ENCODE results near the gene PCDHB12.
"Not testable (repeated sequence)": the region's sequence is repeated elsewhere in the genome, so short reads cannot be mapped to it uniquely, and the experiment has no call there.

PCDHB12 gene

DNA sequence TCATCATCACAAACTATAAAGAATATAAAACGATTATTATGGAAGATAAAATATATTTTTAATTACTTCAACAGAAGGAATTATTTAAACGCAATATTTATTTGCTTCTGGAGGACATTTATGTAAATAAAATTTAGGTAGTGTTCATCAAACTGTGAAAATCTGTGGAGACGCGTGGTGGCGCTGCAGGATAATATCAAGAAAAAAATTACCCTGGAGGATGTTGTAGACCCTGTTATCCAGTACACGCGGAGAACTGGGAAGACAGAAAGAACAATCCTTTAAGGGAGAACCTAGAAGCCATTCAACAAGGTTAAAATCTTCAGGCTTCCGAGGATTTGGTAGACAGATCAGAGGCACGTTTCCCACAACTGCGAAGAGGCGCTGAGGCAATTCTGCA, at the start of gene PCDHB12:
TSS of gene PCDHB12 (plus strand) at position 242 of the 400 bp plus-strand sequence. CDS start 189 bp downstream, outside the sequence.
- DNase-seq (ENCODE audit: low read depth) = no peak

DNA sequence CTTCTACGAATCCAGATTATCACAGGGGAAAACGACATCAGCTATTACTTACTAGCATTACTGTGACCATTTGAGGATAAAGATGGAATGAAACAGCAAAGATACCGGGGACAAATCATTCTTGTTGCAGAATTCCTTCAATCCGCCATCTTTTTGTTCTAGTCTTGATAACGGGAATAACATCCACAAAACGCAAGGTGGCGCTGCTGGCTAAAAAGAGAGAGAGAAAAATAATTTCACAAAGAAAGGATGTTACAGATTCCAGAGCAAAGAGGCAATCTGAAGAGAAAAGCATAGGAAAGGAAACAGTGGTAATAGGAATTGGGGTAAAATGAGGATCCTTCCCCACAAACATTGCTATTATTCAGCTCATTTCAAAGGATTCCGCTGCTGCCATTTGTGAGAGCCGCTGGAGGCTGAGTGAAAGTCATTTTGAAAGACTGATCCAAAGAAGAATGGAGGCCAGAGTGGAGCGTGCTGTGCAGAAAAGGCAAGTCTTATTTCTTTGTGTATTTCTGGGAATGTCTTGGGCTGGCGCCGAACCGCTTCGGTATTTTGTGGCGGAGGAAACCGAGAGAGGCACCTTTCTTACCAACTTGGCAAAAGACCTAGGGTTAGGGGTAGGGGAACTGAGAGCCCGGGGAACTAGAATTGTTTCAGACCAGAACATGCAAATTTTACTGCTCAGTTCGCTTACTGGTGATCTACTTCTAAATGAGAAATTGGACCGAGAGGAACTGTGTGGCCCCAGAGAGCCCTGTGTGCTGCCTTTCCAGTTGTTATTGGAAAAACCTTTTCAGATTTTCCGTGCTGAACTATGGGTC, 35.9 kb upstream of the PCDHB12 start, which contains the start of gene PCDHB7:
TSS of gene PCDHB7 (plus strand) at position 264 of the 824 bp plus-strand sequence. CDS start at position 456, 192 bp downstream.
- DNase-seq (ENCODE audit: low read depth) = no peak

DNA sequence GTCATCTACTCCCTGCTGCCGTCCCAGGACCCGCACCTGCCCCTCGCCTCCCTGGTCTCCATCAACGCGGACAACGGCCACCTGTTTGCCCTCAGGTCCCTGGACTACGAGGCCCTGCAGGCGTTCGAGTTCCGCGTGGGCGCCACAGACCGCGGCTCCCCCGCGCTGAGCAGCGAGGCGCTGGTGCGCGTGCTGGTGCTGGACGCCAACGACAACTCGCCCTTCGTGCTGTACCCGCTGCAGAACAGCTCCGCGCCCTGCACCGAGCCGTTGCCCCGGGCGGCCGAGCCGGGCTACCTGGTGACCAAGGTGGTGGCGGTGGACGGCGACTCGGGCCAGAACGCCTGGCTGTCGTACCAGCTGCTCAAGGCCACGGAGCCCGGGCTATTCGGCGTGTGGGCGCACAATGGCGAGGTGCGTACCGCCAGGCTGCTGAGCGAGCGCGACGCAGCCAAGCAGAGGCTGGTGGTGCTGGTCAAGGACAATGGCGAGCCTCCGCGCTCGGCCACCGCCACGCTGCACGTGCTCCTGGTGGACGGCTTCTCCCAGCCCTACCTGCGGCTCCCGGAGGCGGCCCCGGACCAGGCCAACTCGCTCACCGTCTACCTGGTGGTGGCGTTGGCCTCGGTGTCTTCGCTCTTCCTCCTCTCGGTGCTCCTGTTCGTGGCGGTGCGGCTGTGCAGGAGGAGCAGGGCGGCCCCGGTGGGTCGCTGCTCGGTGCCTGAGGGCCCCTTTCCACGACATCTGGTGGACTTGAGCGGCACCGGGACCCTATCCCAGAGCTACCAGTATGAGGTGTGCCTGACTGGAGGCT, 34.0 kb upstream of the PCDHB12 start:
- not testable (repeated sequence) for DNase-seq (ENCODE audit: low read depth)

DNA sequence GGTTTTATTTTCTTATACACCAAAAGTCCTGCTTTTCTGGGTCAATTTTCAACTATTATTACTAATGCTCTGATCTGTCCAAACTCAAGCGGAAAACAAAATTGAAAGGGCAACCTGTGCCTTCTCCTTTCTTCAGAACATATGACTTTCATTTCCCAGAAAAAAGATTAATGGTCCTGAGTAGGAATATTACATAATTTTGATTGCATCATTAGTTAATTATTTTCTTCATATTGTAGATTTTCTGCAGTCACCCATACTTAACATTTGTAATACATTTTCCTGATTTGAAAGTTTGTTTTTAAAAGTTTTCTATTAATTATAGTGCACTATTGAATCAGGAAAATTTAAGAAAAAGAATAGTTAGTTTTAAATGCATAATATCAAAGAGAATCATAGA, 32.6 kb upstream of the PCDHB12 start:
- DNase-seq (ENCODE audit: low read depth) = no peak

DNA sequence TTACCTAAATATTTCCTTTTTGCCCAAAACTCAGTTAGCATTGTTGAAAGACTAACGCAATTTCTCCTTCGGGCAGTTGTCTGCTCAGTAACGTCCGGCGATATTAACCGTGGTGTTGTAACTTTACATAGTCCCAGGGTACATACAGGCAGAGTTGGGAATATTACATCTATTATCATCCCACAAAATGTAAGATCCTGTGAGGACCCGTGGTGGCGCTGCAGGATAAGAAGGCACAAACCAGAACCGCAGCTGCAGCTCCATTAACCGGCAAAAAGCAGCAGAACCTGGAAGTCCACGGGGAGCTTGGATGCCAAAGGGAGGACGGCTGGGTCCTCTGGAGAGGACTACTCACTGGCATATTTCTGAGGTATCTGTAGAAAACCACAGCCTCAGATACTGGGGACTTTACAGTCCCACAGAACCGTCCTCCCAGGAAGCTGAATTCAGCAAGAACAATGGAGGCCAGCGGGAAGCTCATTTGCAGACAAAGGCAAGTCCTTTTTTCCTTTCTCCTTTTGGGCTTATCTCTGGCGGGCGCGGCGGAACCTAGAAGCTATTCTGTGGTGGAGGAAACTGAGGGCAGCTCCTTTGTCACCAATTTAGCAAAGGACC, 30.8 kb upstream of the PCDHB12 start, which contains the start of gene PCDHB8:
TSS of gene PCDHB8 (plus strand) at position 214 of the 615 bp plus-strand sequence. CDS start at position 459, 245 bp downstream.
- DNase-seq (ENCODE audit: low read depth) = not testable (repeated sequence)

DNA sequence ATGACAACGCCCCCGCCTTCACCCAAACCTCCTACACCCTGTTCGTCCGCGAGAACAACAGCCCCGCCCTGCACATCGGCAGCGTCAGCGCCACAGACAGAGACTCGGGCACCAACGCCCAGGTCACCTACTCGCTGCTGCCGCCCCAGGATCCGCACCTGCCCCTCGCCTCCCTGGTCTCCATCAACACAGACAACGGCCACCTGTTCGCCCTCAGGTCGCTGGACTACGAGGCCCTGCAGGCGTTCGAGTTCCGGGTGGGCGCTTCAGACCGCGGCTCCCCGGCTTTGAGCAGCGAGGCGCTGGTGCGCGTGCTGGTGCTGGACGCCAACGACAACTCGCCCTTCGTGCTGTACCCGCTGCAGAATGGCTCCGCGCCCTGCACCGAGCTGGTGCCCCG, 29.1 kb upstream of the PCDHB12 start:
- DNase-seq (ENCODE audit: low read depth) = not testable (repeated sequence)

DNA sequence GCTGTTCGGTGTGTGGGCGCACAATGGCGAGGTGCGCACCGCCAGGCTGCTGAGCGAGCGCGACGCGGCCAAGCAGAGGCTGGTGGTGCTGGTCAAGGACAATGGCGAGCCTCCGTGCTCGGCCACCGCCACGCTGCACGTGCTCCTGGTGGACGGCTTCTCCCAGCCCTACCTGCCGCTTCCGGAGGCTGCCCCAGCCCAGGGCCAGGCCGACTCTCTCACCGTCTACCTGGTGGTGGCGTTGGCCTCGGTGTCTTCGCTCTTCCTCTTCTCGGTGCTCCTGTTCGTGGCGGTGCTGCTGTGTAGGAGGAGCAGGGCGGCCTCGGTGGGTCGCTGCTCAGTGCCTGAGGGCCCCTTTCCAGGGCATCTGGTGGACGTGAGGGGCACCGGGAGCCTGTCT, 28.6 kb upstream of the PCDHB12 start:
- DNase-seq (ENCODE audit: low read depth) = not testable (repeated sequence)

DNA sequence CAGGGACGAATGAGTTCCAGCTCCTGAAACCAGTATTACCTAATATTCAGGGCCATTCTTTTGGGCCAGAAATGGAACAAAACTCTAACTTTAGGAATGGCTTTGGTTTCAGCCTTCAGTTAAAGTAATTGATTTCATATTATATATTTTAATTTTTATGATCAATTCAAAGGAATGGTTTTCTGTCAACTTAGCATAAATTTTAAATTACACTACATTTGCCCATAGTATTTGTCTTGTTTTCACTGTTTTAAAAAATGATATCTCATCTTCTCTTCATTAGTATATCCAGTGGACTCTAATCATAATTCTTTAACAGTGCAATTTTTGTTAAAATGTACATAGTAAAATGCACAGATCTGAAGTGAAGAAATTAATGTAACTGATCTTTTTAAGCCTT, 28.2 kb upstream of the PCDHB12 start:
- no peak for DNase-seq (ENCODE audit: low read depth)

DNA sequence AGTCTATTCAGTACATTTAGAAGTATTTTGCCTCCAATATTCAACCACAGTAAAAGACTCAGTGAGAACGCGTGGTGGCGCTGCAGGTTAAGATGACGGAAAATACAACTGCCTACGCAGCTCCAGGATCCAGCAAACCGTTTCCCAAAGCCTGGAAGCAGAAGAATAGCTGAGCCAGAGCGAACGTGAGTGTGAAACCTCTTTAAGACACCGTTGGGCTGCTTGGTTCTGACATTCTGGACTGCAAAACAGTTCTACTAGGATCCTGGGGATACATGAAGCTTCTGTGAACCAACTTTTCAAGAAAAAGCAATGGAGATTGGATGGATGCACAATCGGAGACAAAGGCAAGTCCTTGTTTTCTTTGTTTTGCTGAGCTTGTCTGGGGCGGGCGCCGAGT, 26.3 kb upstream of the PCDHB12 start, which contains the start of gene PCDHB16:
TSS of gene PCDHB16 (plus strand) at position 140 of the 400 bp plus-strand sequence. CDS start at position 313, 173 bp downstream.
- DNase-seq (ENCODE audit: low read depth) = no peak

DNA sequence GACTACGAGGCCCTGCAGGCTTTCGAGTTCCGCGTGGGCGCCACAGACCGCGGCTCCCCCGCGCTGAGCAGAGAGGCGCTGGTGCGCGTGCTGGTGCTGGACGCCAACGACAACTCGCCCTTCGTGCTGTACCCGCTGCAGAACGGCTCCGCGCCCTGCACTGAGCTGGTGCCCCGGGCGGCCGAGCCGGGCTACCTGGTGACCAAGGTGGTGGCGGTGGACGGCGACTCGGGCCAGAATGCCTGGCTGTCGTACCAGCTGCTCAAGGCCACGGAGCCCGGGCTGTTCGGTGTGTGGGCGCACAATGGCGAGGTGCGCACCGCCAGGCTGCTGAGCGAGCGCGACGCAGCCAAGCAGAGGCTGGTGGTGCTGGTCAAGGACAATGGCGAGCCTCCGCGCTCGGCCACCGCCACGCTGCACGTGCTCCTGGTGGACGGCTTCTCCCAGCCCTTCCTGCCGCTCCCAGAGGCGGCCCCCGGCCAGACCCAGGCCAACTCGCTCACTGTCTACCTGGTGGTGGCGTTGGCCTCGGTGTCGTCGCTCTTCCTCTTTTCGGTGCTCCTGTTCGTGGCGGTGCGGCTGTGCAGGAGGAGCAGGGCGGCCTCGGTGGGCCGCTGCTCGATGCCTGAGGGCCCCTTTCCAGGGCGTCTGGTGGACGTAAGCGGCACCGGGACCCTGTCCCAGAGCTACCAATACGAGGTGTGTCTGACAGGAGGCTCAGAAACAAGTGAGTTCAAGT, 24.2 kb upstream of the PCDHB12 start:
- DNase-seq (ENCODE audit: low read depth) = not testable (repeated sequence)

DNA sequence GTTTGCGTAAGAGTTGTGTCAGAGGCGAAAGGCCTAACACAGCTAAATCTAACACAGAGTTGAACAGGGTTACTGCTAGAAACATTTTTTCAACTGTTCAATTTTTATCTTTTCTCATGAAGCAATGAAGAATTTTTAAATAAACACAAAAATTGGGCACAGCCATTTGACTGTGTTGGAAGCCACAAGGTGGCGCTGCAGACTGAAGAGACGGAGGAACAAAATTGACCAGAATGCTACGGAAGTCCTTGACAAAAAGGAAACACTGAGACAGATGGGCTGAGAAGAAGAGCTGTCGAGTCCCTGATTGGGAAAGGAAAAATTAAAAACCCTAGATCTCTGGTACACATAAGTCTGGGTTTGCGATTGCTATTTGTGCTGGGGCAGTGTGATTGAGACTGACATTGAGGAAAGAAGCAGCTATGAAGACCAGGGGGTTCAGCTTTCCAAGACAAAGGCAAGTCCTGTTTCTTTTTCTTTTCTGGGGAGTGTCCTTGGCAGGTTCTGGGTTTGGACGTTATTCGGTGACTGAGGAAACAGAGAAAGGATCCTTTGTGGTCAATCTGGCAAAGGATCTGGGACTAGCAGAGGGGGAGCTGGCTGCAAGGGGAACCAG, 21.5 kb upstream of the PCDHB12 start, which contains the start of gene PCDHB9:
TSS of gene PCDHB9 (plus strand) at position 265 of the 616 bp plus-strand sequence. CDS start at position 423, 158 bp downstream.
- no peak for DNase-seq (ENCODE audit: low read depth)

DNA sequence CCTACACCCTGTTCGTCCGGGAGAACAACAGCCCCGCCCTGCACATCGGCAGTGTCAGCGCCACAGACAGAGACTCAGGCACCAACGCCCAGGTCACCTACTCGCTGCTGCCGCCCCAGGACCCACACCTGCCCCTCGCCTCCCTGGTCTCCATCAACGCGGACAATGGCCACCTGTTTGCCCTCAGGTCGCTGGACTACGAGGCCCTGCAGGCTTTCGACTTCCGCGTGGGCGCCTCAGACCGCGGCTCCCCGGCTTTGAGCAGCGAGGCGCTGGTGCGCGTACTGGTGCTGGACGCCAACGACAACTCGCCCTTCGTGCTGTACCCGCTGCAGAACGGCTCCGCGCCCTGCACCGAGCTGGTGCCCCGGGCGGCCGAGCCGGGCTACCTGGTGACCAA, 19.8 kb upstream of the PCDHB12 start:
- DNase-seq (ENCODE audit: low read depth) = not testable (repeated sequence)

DNA sequence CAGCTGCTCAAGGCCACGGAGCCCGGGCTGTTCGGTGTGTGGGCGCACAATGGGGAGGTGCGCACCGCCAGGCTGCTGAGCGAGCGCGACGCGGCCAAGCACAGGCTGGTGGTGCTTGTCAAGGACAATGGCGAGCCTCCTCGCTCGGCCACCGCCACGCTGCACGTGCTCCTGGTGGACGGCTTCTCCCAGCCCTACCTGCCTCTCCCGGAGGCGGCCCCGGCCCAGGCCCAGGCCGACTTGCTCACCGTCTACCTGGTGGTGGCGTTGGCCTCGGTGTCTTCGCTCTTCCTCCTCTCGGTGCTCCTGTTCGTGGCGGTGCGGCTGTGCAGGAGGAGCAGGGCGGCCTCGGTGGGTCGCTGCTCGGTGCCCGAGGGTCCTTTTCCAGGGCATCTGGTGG, 19.4 kb upstream of the PCDHB12 start:
- DNase-seq (ENCODE audit: low read depth) = not testable (repeated sequence)

DNA sequence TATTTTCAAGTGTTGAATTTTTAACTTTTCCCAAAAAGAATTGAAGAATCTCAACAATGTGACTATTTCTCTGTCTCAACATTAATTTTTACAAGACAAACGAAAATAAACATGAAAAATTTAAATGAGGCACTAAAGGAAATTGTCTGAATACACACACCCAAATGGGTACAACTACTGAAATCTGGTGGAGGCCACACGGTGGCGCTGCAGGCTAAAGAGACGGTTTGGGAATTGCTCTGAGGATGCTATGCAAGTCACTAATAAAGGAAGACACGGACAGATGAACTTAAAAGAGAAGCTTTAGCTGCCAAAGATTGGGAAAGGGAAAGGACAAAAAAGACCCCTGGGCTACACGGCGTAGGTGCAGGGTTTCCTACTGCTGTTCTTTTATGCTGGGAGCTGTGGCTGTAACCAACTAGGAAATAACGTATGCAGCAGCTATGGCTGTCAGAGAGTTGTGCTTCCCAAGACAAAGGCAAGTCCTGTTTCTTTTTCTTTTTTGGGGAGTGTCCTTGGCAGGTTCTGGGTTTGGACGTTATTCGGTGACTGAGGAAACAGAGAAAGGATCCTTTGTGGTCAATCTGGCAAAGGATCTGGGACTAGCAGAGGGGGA, 16.3 kb upstream of the PCDHB12 start, which contains the start of gene PCDHB10:
TSS of gene PCDHB10 (plus strand) at position 244 of the 616 bp plus-strand sequence. CDS start at position 444, 200 bp downstream.
- DNase-seq (ENCODE audit: low read depth) = no peak

DNA sequence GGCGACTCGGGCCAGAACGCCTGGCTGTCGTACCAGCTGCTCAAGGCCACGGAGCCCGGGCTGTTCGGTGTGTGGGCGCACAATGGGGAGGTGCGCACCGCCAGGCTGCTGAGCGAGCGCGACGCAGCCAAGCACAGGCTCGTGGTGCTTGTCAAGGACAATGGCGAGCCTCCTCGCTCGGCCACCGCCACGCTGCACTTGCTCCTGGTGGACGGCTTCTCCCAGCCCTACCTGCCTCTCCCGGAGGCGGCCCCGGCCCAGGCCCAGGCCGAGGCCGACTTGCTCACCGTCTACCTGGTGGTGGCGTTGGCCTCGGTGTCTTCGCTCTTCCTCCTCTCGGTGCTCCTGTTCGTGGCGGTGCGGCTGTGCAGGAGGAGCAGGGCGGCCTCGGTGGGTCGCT, 14.2 kb upstream of the PCDHB12 start:
- not testable (repeated sequence) for DNase-seq (ENCODE audit: low read depth)

DNA sequence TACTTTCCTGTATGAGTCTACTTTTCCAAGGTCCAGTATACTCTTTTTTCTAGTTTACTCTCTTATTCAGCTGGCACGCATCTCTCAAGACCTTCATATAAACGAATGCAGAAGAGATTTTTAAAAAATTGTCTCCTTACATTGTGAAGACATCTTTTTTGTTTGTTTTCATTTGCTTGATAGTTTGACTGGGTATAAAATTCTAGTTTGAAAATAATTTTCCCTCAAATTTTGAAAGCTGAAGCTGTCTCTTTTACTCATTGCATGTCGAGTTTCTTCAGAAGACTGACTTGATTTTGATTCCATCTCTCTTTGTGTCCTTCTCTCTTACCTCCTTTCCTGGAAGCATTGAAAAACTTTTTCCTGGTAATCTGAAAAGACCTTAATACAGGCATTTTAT, 12.2 kb upstream of the PCDHB12 start:
- no peak for DNase-seq (ENCODE audit: low read depth)

DNA sequence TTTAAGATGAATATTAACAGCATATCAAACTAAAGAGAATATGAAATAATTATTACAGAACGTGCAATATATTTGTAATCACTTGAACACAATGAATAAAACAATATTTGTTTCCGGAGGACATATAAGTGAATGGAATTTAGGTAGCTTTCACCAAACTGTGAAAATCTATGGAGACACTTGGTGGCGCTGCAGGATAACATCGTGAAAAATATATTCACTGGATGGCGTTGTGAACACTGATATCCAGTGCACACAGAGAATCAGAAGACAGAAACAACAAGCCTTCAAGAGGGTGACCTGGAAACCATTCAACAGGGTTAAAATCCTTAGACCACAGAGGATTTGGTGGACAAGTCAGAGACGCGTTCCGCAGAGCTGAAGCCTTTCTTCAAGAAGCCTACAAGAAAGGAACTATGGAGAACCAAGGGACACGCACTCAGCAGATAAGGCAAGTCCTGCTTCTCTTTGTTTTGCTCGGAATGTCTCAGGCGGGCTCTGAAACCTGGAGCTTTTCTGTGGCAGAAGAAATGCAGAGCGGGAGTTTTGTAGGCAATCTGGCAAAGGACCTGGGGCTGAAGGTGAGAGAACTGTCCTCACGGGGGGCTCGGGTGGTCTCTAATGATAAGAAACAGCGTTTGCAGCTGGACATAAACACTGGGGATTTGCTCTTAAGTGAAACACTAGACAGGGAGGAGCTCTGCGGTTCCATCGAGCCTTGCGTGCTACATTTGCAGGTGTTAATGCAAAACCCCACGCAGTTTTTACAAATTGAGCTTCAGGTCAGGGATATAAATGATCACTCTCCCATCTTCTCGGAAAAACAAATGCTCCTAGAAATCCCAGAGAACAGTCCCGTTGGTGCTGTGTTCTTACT, 8.9 kb upstream of the PCDHB12 start, which contains the start of gene PCDHB11:
TSS of gene PCDHB11 (plus strand) at position 269 of the 877 bp plus-strand sequence. CDS start at position 417, 148 bp downstream.
- DNase-seq (ENCODE audit: low read depth) = no peak

DNA sequence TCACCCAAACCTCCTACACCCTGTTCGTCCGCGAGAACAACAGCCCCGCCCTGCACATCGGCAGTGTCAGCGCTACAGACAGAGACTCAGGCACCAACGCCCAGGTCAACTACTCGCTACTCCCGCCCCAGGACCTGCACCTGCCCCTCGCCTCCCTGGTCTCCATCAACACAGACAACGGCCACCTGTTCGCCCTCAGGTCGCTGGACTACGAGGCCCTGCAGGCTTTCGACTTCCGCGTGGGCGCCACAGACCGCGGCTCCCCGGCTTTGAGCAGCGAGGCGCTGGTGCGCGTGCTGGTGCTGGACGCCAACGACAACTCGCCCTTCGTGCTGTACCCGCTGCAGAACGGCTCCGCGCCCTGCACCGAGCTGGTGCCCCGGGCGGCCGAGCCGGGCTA, 7.4 kb upstream of the PCDHB12 start:
- DNase-seq (ENCODE audit: low read depth) = not testable (repeated sequence)

DNA sequence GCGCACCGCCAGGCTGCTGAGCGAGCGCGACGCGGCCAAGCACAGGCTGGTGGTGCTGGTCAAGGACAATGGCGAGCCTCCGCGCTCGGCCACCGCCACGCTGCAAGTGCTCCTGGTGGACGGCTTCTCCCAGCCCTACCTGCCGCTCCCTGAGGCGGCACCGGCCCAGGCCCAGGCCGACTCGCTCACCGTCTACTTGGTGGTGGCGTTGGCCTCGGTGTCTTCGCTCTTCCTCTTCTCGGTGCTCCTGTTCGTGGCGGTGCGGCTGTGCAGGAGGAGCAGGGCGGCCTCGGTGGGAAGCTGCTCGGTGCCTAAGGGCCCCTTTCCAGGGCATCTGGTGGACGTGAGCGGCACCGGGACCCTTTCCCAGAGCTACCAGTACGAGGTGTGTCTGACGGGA, 6.9 kb upstream of the PCDHB12 start:
- DNase-seq (ENCODE audit: low read depth) = not testable (repeated sequence)

All from stimulated activated CD8-positive, alpha-beta memory T cell treated with anti-CD3 and anti-CD28 coated beads, Interleukin-12 subunit alpha, Interleukin-12 subunit beta, amount 100 ng/mL, for 4 hours (primary cell).